Fibroblast of pulmonary artery (primary cell): ENCODE measurements around the gene RAPGEF6.
"Not testable (repeated sequence)": the region's sequence is repeated elsewhere in the genome, so short reads cannot be mapped to it uniquely, and the experiment has no call there.

ENCODE experiments used
- DNase-seq: peaks from one replicate; pipeline ENCODE4 v3.0.0-alpha.2; 2010; ENCODE audit warnings: low read depth
- H3K4me3 ChIP-seq: replicated peaks from 2 replicates; pipeline ENCODE4 v1.5.1; 2011; ENCODE audit warnings: low read depth, mild to moderate bottlenecking, control low read depth, low read length, moderate library complexity
- TF ChIP-seq, protein P1 (sequence below): IDR thresholded peaks from 2 replicates; pipeline ENCODE4 v1.5.1; 2011; ENCODE audit warnings: mild to moderate bottlenecking, control low read depth, low read length, inconsistent platforms; ENCODE audit errors: missing control alignments

Gene RAPGEF6

DNA sequence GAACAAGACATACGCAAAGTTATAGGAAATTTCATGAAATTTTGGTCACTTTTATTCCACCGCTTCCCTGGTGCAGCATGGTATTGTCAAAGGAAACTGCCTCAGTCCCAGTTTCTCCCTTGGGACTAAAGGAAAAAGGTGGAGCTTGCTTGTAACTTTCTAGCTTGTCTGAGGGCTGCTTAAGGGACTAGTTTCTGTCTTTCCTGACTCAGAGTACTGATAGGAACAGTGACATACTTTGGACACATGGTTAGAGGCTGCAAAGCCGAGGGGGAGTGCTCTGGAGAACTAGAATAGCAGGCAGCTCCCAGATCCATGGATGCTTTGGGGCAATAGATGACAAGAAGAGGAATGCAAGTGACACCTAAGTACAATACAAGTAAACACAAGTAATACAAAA lies 234.4 kb downstream of the RAPGEF6 start:
- TF ChIP-seq, protein P1, sequence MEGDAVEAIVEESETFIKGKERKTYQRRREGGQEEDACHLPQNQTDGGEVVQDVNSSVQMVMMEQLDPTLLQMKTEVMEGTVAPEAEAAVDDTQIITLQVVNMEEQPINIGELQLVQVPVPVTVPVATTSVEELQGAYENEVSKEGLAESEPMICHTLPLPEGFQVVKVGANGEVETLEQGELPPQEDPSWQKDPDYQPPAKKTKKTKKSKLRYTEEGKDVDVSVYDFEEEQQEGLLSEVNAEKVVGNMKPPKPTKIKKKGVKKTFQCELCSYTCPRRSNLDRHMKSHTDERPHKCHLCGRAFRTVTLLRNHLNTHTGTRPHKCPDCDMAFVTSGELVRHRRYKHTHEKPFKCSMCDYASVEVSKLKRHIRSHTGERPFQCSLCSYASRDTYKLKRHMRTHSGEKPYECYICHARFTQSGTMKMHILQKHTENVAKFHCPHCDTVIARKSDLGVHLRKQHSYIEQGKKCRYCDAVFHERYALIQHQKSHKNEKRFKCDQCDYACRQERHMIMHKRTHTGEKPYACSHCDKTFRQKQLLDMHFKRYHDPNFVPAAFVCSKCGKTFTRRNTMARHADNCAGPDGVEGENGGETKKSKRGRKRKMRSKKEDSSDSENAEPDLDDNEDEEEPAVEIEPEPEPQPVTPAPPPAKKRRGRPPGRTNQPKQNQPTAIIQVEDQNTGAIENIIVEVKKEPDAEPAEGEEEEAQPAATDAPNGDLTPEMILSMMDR, result no peak
- H3K4me3 ChIP-seq, result no peak overlapping the region

DNA sequence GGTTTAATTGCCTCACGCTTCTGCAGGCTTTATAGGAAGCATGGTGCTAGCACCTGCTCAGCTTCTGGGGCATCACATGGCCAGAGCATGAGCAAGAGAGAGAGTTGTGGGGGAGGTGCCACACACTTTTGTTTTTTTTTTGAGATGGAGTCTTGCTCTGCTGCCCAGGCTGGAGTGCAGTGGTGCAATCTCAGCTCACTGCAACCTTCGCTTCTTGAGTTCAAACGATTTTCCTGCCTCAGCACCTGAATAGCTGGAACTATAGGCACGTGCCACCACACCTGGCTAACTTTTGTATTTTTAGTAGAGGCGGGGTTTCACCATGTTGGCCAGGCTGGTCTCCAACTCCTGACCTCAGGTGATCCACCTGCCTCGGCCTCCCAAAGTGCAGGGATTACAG lies 236.0 kb downstream of the RAPGEF6 start:
- DNase-seq, H3K4me3 ChIP-seq: not testable (repeated sequence)

More for the DNA sequence above, 234.4 kb downstream of the RAPGEF6 start:
- DNase-seq, result no peak

- DNase-seq, result no peak
- TF ChIP-seq, protein P1, result no peak
- no peak overlapping the region for H3K4me3 ChIP-seq
Observed at GRCh38 chr5:131396630-131397273, 238.3 kb downstream of the RAPGEF6 start.

GRCh38 chr5:131396015-131396414 lies 239.0 kb downstream of the RAPGEF6 start:
- no peak for DNase-seq
- TF ChIP-seq, protein P1, result no peak
- no peak overlapping the region for H3K4me3 ChIP-seq

- DNase-seq, result peak; percentile 75
- TF ChIP-seq, protein P1, result no peak
- no peak overlapping the region for H3K4me3 ChIP-seq
Observed at GRCh38 chr5:131394128-131394527, 240.9 kb downstream of the RAPGEF6 start.

DNA sequence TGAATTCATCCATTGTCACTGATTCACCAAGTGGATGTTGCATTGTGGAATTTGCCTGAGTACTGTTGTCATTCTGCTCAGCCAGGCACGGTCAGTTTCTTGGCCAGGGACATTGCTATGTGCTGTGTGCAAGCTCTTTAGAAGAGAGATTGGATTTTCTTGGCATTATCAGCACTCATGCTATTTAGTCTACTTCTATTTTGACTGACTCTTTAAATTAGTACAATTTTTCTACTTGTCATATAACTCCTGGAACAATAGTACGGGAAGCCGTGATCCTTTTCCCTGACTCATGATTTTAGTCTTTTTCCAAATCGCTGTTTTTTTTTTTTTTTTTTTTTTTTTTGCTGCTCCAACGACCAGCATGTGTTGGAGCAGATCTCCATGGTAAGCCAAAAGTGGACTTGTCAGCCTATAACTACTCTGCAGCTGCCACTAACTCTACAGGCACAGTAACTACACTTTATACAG lies 241.5 kb downstream of the RAPGEF6 start:
- TF ChIP-seq, protein P1, result no peak
- no peak overlapping the region for H3K4me3 ChIP-seq
- peak; percentile 52 for DNase-seq

DNA sequence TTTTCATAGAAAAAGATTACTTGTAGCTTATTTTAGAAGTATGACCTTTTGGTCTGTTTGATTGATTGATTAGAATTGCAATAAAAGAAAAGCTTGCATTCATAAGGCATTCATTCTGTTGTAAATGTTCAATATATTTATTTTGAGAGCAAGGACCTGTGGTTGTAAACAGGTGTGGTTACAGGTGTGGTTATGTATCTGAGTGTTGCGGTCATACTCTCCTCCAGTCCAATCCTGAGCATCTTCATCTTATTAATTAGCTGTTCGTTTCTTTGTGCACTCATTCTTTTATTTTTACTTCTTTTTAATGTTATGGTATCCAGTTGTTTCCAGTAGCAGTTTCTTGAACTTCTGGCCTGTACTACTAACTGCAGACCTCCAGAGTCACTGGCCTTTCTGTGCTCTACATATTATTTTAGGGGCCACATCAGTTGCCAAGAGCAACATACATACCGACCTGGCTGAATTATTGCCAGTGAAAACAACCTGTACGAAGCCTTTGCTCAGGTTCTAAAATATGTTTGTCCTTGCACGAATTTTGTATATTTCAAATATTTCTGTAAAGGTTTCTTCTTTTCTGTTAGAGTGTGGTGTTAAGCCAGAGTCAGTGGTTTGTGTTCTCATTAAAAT lies 242.4 kb downstream of the RAPGEF6 start:
- no peak for DNase-seq
- TF ChIP-seq, protein P1, result no peak
- H3K4me3 ChIP-seq, result no peak overlapping the region
